SK-N-SH (cell line): Measurements from ENCODE around the gene DGKD.

Source experiments
- CTCF ChIP-seq: fragments of 200-600 bp; sonication (generic); IDR thresholded peaks from 2 replicates; pipeline ENCODE4 v1.6.1; 2017; ENCODE audit warnings: antibody characterized with exemption, mild to moderate bottlenecking, moderate library complexity
- ELF1 ChIP-seq: IDR thresholded peaks from 2 replicates; pipeline ENCODE4 v1.4.0; 2012
- FOSL2 ChIP-seq: IDR thresholded peaks from 2 replicates; pipeline ENCODE4 v1.4.0; 2012; ENCODE audit warnings: low read depth, mild to moderate bottlenecking, moderate library complexity, borderline replicate concordance
- FOXJ3 ChIP-seq: sonication (generic); formaldehyde crosslinking; IDR thresholded peaks from 2 replicates; pipeline ENCODE4 v1.5.1; 2020; ENCODE audit warnings: mild to moderate bottlenecking, missing genetic modification reagents
- GABPA ChIP-seq: IDR thresholded peaks from 2 replicates; pipeline ENCODE4 v1.4.0; 2012; ENCODE audit warnings: low read depth, mild to moderate bottlenecking
- PBX3 ChIP-seq: IDR thresholded peaks from 2 replicates; pipeline ENCODE4; 2012
- YY1 ChIP-seq: IDR thresholded peaks from 2 replicates; pipeline ENCODE4 v1.4.0; 2012; ENCODE audit warnings: low read depth, mild to moderate bottlenecking

DNA sequence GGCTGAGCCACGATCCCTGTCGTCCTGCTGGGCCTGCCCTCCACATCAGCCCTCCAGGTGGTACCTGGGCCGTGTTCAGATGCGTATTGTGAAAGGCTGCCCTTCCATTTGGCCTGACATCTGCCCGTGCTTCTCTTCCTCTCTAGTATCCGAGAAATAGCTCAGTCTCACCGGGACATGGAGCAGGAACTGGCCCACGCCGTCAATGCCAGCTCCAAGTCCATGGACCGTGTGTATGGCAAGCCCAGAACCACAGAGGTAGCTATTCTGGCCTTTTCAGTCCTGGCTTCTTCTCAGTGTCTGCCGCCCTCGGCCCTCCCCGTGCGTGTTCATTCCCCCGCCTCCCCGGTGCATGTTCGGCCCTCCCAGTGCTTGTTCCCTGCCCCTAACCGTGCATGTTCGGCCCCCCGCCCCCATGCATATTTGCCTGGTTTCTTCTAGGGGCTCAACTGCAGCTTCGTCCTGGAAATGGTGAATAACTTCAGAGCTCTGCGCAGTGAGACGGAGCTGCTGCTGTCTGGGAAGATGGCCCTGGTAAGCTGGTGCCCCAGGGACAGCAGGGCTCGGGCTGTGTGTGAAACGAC lies 108.0 kb downstream of the DGKD start:
- TF ChIP-seq FOSL2 (no peak), CTCF (no peak), ELF1 (no peak), GABPA (no peak), PBX3 (no peak), FOXJ3 (CRISPR knock-in tag) (no peak), YY1 (no peak)
